HG02870 (cell line): Measurements from ENCODE around the gene PLEKHN1.

Experiments
- ATAC-seq: cut with Tn5 transposase; IDR thresholded peaks from one replicate; pipeline ENCODE4 v1.9.1; 2021; ENCODE audit warnings: mild to moderate bottlenecking, moderate library complexity; ENCODE audit not compliant: unreplicated experiment

PLEKHN1 gene, protein sequence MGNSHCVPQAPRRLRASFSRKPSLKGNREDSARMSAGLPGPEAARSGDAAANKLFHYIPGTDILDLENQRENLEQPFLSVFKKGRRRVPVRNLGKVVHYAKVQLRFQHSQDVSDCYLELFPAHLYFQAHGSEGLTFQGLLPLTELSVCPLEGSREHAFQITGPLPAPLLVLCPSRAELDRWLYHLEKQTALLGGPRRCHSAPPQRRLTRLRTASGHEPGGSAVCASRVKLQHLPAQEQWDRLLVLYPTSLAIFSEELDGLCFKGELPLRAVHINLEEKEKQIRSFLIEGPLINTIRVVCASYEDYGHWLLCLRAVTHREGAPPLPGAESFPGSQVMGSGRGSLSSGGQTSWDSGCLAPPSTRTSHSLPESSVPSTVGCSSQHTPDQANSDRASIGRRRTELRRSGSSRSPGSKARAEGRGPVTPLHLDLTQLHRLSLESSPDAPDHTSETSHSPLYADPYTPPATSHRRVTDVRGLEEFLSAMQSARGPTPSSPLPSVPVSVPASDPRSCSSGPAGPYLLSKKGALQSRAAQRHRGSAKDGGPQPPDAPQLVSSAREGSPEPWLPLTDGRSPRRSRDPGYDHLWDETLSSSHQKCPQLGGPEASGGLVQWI

DNA sequence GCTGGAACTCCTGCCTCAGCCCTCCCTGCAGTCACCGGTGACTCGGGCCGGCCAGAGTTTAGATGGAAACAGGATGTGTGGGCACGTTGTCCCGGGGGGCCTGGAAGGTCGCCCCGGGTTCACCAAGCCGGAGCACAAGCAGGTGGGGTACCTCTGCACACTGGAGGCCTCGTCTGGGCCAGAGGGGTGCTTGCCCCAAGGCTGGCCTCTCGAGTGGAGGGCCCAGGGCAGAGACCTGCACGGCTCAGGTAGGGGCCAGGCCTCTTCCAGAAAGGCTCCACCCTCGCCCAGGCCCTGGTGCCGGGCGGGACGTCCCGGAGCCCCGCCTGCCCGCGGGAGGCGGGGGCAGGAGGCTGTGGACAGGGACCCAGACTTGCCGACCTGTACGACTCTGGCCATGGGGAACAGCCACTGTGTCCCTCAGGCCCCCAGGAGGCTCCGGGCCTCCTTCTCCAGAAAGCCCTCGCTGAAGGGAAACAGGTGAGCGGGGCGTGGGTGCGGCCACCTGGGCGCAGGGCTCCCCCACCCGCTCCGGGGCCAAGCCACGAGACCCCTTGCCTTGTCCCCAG lies at the start of gene PLEKHN1:
PLEKHN1 (plus strand) TSS at position 348 of the 569 bp plus-strand sequence; CDS start at position 398, 50 bp downstream.
- no peak for ATAC-seq

DNA sequence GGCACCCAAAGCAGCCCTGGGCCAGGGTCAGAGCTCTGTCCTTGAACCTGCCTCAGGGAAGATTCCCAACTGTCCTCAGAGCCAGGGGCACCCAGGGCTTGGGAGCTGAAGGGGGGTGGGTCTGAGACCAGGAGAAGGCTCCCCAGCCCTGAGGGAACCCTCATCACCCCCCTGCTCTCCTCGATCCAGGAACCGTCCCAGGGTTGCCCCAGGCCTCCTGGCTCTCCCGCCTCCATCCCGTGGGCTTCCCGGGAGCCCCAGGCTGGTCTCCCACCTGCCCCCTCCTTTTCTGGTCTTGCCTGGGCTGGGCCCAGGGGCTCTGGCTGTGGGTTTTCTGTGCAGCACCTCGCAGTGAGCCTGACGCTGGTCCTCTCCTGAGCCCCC lies 49.2 kb upstream of the PLEKHN1 start:
- ATAC-seq = no peak

DNA sequence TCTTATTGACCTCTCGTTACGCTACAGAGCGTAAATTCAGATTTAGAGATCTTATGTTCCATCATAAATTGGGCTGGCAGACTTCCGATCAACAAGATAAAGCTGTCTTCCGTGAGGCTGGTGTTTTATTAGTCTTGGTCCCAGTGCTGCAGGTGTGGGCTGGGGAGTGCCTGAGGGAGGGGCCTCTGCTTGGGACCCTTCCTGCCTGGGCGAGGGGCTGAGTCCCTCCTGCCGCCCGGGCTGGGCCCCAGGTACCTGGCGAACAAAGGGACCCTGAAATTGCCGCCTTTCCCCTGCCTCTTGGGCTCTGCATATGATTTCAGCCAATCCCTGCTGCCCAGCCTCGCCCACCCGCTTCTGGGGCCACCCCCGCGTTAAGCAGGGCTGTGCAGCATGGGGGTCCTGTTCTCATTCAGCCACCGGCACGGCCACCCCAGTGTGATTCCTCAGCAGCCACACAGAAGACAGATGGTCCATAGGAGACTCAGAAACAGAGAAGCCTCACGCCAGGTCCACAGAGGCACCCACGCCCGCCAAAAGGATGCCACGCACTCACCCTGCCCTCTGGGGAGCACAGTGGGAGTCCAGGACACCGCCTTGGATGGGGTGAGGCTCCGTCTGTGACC lies 48.7 kb upstream of the PLEKHN1 start:
- ATAC-seq = no peak

DNA sequence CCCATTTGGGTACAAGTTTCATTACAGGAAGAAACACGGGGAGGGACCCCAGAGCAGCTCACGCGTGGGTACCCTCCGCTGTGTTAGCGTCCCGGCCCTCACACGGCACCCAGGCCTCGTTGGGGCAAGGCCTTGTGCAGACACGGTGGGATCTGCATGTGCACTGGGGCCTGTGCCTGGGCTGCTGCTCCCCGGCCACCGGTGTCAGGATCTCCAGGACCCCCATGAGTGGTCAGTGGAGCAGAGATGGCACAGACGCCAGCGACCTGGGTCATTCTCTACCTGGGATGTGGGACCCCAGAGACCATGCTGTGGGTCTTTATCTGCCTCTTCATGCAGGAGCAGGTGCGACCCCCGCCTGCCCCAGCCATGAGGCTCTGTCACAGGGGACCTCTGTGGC lies 47.9 kb upstream of the PLEKHN1 start:
- no peak for ATAC-seq

DNA sequence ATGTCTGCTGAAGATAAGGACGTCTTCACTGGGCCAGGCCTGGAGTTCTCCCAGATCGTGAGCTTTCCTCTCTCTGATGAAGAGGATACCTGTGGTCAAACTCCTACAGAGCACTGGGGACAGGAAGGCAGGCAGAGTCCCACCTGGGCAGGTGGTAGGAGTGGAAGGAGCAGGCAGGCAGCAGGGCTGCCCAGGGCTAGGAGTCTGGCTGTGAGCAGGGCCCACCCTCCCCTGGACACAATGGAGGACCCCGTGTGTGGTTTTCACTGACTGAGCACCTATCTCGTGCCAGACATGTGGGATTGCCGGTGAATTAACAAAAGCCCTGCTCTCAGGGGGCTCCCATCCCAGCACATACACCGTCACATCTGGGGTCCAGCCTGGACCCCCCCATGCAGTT lies 47.4 kb upstream of the PLEKHN1 start:
- ATAC-seq = no peak

DNA sequence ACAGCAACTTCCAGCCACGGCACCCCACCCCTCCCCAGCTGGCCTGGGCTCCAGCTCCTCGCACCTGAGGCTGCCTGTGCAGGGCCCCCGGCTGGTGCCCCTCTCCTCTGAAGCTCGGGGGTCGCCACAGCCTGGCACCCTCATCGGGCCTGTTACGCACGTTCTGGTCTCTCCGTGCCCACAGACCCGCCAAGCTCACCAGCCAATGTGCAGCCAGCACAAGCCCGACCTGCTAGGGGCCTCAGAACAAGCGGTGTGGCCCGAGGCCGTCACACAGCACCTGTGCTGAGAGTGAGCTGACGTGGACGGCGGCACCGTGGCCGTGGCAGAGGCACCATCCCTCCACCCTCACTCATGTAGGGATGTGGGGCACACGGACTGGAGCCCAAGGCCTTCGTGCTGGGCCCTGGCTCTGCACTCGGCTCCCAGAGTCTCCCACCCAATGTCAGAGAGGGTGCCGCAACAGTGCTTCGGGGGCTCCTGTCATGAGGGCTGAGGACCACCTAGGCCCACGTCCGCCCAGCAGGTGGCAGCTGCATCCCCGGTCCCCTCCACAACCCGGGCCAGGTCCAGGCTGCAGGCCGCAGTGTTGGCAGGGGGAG lies 46.9 kb upstream of the PLEKHN1 start:
- ATAC-seq = no peak

DNA sequence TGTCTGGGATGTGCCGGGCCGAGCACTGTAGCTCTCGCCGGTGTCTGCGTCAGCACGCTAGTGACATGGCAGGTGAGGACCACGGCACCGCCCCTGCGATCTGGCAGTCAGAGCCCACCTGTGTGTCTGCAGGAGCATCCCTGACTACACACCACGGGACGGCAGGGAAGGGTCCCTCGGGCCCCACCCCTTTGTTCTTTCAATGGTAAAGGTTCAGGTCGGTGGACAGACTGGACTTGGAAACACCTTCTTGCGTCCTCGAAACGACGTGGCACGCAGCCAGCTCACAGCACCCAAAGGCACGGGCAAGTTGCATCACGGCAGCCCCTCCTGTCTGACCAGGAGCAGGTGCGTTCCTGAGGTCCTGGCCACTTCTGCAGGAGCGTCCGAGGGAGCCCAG lies 46.3 kb upstream of the PLEKHN1 start:
- ATAC-seq = no peak

DNA sequence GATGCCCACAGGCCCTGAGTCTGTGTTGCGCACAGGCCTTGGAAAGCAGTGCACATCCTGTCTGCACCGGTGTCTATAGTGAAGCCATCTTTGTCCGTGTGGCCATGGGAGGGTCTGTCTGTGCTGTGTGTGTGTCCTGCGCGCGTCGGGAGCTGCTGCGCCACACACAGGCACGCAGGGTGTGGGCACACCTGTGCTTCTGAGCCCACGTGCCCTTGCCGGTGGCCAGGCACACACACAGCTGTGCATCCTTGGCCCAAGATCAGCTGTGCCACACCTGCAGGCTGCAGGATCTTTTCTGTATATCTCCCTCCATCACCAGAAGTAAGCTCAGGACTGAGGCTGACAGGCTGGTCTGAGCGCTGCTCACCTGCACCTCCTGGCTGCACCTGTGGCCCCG lies 45.8 kb upstream of the PLEKHN1 start:
- no peak for ATAC-seq

DNA sequence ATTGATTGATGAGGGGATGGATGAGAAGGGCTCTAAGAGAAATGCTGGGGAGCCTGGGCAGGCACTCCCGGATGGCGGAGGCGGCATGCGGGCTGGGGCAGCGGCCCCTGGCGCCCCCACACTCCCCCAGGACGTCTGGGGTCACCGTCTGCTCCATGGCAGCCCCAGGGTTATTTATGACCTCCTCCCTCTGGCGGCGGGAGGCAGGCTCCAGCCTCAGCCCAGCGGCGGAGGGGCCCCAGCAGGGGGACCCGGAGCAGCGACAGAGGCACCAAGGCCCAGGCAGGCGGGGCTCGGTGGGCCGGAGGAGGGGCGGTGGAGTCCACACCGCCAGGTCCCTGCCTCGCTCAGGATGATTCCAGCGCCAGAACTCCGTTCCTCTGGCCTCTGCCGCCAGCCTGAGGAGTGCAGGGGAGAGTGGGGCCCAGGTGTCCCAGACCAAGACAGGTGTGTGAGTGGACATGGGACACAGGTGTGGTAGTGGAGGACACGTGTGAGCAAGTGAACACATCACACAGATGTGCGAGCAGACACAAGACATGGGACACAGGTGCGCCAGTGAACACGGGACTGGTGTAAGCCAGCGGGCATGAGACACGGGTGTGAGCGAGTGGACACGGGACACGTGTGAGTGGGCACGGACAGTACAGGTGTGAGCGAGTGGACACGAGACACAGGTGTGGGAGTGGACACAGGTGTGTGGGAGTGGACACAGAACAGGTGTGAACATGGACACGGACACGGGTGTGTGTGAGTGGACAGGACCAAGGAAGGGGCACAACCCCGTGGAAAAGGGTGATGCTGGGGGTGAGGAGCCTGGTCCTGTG lies 45.1 kb upstream of the PLEKHN1 start:
- no peak for ATAC-seq

DNA sequence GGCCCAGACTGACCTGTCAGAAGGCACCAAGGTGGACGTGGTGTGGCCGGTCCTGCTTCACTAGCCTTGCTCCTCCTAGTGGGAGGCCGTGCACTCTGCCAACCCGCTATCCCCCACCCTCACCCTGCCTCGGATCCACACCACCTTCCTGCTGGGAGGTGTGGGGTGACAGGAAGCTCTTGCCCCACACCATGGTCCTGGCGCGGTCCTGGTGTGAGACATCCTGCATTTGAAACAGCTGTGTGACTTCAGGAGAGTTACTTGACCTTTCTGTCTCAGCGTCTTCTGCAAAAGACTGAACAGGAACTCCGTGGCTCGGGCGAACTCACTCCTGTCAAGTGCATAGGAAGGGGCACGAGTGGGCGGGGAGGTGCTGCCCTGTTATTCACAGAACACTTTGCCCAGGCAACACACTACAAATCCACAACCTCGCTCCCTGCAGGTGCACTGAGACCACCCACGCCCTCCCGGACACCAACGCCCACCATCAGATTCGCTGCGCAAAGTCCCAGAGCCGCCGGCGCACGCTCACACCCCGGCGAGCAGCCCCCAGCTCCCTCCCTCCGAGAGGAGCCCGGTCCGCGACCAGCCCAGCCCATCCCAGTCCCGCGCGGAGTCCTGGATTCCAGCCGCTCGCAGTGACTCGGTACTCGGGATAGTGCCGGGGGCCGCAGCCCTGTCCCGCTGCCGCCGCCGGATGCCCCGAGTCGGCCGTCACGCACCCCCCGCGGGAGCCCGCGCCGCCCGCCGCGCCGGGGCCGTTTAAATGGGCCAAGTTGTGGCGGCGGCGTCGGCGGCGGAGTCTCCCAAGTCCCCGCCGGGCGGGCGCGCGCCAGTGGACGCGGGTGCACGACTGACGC lies 42.9 kb upstream of the PLEKHN1 start, which contains the start of gene SAMD11:
SAMD11 (plus strand) TSS at position 793 of the 860 bp plus-strand sequence. CDS start 509 bp downstream, outside the sequence.
- ATAC-seq = no peak

DNA sequence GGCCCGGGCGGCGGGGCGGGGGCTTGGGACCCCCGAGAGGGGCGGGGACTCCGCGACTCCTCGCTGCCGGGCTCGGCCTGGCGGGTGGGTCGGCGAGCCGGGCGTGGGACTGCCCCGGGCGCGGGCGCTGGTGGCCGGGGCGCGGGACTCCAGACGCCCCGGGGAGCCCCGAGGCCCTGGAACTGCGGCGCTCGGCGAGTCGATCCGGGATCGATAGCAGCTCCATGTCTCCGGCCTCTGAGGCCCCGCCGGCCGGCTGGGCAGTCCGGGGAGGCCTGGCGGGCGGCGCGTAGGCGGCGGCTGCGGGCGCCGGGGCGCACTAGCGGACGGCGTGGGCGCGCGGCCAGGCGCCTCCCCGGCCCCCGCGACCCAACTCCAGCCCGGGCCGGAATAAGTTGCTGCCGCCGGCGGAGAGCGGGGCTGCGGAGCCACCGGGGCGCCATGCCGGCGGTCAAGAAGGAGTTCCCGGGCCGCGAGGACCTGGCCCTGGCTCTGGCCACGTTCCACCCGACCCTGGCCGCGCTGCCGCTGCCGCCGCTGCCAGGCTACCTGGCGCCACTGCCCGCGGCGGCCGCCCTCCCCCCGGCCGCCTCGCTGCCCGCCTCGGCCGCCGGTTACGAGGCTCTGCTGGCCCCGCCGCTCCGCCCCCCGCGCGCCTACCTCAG lies 42.2 kb upstream of the PLEKHN1 start:
- no peak for ATAC-seq

DNA sequence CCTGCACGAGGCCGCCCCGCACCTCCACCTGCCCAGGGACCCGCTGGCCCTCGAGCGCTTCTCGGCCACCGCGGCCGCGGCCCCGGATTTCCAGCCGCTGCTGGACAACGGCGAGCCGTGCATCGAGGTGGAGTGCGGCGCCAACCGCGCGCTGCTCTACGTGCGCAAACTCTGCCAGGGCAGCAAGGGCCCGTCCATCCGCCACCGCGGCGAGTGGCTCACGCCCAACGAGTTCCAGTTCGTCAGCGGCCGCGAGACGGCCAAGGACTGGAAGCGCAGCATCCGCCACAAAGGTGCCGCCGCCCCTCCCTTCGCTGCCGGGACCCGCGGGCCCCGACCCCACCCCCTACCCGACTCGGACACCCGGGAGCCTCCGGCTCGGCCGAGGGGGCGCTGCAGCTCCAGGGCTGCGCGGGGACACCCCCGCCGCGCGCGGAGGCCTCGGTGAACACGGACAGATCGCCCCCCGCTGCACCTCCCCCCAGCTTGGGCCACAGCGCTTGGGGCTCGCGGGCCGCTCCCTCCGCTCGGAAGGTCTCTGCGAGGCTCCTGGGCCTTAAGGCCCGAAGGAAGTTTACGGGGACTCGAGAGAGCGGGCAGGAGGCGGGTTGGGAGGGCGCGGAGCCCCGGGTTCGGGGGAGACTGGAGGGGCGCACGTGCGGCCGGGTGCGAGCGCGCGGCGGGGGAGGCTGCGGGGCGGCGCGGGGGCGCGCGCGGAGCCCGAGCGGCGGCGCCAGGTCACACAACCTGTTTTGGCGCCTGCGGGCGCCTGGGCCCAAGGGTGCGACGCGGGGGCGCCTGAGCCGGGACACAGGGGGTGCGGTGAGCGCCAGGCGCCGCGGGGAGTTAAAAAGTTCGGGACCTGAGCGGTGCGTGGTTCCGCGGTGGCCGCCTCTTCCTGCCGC lies 41.4 kb upstream of the PLEKHN1 start:
- ATAC-seq = no peak

DNA sequence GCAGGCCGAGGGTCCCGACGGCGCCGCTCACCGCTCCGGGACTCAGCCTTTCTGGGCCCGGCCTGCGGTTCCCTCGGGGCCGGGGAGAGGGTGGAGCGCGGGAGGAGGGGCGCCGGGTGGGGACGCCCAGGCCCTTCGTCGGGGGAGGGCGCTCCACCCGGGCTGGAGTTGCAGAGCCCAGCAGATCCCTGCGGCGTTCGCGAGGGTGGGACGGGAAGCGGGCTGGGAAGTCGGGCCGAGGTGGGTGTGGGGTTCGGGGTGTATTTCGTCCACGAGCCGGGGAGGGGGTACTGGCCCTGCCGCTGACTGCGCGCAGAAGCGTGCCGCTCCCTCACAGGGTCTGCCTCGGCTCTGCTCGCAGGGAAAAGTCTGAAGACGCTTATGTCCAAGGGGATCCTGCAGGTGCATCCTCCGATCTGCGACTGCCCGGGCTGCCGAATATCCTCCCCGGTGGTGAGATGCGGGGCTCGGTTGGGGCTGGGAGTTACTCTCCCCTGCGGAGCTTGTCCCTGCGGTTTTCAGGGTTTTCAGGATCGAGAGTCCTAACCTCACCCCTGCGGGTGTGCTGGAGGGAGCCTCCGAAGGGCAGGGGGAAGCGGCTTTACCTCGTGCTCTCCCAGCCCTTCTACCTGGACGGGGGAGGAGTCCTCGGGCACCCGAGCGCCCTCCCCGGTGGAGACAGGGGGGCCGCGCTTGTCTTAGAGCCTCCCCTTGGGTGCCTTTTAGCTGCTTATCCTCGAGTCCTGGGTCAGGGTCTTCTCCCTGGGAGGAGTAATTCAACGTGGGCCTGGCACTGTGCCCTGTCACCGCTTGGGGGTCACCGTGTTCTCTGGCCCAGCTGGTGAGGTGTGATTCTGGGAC lies 40.5 kb upstream of the PLEKHN1 start:
- ATAC-seq = no peak

DNA sequence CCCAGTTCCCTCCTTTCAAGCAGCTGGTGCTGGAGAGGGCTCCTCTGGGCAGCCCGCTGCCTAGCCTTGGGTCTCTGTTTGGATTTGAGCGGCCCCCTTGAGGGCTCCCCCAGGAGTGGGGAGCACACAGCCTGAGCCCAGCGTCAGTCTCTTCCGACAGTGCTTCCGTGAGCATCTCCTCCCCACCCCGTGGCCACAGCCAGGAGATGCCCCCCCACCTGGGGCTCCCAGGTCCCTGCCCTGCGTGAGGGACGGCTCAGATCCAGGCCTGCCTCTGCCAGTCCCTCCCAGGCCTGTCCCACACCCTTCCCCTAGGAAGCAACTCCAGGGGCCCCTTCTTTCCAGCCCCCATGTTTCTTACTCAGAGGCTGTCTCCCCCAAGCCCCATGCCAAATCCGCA lies 39.0 kb upstream of the PLEKHN1 start:
- ATAC-seq = no peak

DNA sequence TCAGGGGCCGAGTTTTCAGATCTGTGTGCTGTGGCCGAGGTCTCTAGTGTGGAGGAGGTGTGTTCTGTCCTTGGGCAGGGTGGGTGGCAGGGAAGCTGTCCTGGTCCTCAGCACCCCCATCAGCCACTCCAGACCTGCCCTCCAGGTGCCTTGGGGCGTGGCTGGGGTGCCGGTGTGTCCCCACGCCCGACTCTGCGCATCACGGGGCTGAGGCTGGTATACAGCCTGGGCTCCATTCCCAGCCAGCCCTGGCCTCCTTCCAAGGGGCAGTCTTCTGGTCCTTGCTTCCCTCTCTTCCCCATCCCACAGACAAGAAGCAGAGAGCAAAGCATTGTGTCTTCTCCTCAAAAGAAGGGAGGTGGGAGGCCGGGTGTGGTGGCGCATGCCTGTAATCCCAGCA lies 38.5 kb upstream of the PLEKHN1 start:
- no peak for ATAC-seq

DNA sequence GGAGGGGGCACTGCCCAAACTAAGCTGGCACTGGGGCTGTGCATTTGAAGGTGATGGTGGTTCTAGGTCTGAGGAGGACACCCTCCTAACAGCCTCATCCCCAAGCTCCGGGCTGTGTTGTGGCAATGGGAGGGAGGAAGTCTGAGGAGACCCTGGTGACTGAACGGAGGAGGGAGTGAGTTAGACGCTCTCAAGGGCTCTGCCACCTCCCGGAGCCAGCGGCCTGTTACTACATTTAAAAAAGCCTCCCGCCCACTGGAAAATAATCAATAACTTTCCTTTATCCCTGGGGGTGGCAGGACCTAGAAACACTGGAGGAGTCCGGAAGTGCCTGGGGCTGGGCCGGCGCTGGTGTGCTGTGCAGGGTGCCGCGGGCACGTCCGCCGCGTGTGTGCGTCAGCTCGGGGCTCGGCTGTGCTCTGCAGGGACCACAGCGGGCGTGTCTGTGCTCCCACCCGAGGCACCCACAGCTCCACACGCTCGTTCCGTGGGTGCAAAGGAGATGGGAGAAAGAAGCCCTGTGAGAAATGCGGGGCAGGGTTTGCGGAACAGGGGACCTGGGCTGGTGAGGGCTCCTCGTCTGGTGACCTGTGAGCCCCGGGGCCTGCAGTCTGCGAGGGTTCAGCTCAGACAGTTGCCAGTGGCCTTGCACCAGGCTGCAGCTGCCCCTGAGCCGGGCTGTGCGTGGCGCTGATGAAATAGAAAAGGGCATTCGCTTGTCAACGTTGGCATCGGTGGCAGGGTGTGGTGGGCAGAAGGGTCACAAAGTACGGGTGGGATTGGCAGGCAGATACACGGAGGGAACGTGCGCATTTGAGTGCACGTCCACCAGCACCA lies 37.2 kb upstream of the PLEKHN1 start:
- ATAC-seq = no peak
